HG03066 (cell line): ENCODE results near the gene UBAP1L.

Experiments used
- ATAC-seq: cut with Tn5 transposase; IDR thresholded peaks from one replicate; pipeline ENCODE4 v1.9.1; 2021; ENCODE audit warnings: low read depth; ENCODE audit not compliant: unreplicated experiment

The UBAP1L gene

DNA sequence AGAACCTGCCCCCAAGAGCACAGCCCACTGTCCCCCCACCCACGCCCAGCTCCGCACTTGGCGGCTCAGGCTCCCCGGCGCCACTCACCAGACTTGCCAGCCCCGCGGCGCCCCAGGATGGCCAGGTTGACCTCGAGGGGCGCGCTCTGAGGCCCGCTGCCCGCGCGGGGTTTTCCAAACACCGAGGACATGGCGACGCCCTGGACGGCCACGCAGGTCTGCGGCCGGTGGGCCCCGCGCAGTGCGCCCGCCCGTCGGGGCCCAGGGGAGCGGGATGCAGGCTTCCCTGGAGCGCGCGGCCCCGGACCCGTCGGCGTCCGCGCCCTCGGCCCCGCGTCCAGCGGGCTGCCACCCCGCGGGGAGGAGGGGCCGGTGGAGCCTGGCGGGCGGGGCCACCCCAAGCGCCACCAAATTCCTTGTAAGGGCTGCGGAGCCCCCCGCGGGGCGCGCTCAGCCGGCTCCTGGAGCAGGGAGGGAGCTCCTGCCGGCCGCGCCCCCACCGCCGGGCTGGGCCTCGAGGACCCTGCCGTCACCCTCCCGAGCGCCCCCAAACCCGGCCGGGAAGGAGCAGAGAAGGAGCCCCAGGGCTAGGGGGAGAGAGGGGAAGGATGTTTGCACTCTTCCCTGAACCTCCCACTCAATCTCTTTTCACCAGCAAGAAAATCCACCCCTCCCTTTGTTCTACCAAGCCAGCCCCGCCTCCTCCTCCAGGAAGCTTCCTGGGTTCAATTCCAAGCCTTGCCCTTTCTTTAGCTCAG is 47.2 kb downstream of the UBAP1L start, which contains the start of gene RASL12:
Gene RASL12, minus strand, starts transcription at position 347 of the 758 bp plus-strand sequence. Its CDS starts 156 bp downstream, at position 191.
- no peak for ATAC-seq

DNA sequence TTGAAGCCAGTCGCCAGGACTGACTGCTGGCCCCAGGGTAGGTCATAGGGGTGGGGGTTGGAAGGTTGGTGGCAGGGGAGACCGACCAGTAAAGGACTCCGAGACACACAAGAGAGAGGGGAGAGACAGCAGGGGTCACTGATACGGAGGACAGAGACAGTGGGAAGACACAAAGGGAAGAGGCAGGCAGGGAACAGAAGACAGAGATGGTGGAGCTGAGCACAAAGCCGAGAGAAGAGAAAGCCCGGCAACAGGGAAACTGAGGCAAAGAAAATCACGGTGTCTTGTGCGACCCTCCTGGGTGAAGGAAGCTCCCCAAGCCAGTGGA is 47.7 kb downstream of the UBAP1L start:
- ATAC-seq, result no peak

DNA sequence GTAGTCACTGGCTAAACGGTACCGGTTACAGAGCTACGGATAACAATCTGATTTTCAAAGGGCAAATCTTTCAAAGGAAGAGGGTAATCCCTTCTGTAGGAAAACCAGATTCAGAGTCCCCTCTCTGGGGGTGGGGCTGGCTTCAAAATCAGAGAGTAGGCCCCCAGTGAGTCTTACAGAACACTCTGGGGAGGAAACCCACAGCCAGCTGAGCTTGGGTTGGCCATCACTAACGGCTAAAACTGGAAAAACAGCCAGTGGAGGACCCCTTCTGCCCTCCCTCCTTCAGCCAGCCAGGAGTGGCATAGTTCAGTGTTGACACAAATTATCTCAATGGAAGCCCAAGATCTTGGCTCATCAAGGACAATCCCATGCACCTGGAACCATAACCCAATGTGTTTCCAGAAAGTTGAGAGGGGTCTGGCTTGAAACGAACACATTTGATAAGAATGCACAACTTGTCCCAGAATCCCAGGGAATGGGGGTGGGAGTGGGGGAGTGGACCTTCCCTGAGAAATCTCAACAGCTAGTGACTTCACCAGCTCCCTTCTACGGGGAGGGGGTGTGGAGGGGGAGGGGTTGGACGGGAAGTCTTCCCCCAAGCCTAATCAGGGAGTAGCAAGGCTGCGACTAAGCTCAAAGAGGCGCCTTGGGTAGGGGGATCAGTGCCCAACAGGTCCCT is 48.2 kb downstream of the UBAP1L start:
- ATAC-seq, result no peak

DNA sequence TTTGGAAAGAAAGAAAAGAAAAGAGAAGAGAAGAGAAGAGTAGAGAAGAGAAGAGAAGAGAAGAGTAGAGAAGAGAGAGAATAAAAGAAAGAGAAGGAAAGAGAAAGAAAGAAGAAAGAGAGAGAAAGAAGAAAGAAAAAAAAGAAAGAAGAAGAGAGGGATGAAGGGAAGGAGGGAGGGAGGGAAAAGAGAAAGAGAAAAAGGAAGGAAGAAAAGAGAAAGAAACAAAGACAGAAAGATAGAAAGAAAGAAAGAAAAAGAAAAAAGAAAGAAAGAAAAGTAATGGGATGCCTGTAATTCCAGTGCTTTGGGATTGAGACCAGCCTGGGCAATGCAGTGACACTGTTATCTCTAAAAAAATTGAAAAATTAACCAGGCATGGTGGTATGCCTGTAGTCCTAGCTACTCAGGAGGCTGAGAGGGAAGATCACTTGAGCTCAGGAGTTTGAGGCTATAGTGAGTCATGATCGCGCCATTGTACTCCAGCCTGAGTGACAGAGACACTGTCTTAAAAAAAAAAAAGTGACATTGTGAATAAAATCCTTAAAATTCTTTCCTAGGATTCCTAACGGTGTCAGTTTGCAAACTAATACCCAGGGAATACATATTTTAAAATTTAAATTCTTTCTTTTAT is 48.9 kb downstream of the UBAP1L start:
- ATAC-seq, result no peak

DNA sequence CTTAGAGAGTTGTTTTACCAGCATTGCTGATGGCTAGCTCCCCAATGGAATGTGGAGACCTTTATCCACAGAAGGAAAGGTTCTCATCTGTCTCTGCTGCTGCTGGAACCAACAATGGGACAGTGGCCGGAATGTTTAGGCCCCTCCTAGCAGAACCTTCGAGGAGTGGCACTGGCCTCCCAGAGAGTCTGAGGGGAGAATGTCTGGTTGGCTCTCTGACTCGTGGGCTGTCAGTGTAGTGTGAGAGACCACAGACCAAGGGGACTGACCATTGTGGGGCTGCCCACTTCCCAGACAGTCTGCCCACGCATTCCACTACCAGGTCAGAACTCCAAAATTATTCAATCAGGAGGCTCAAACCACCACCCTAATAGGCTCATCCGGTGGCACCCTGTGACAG is 52.3 kb downstream of the UBAP1L start:
- no peak for ATAC-seq

DNA sequence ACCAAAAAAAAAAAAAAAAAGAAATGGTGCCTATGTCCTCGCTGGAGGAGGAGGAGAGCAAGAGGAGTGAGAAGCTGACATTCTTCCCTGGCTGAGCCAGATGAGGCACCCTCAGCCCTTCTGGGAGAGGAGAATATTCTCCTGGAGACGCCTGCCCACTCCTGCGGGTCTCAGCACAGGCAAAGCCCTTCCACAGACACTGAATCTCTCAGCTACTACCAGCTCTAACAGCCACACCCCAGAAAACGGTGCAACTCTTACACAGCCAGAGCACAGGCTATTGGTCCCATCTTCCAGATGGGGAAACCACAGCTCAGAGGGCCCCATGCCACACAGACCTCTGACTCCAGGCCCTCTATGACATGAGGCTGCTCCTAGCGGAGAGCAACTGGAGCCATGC is 52.9 kb downstream of the UBAP1L start:
- ATAC-seq, result no peak

DNA sequence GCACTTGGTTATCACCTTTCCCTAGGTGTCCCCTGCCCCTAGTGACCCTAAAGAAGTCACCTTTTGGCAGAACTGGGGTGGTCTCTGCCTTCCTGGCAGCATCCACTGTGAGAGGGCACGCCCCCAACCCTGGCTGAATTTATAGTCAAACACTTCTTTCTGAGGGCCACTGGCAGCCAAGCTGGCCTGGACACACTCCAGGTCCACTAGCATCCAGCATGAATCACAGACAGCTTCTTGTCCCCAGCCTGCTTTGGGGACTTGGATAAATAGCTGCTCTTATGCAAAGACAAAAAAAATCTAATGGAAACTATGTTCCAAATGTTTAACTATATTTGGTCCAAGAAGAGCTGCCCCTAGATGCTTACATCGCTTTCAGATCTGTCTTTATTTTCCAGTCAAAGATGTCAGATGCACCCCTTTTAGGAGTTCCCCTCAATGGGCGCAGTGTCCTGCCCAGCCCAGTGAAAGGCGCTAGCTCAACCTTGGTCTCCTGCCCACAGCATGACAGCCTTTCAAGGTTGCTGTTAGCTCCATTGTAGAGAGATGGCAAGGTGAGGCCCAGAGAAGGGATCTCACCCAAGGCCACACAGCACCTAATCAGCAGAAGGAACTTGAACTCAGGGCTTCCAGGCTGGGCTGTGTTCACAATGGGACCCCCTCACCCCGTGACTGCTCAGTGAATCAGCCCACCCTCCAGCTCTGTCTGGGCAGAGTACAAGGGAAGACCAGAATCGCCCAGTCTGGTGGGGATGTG is 54.2 kb downstream of the UBAP1L start:
- no peak for ATAC-seq

DNA sequence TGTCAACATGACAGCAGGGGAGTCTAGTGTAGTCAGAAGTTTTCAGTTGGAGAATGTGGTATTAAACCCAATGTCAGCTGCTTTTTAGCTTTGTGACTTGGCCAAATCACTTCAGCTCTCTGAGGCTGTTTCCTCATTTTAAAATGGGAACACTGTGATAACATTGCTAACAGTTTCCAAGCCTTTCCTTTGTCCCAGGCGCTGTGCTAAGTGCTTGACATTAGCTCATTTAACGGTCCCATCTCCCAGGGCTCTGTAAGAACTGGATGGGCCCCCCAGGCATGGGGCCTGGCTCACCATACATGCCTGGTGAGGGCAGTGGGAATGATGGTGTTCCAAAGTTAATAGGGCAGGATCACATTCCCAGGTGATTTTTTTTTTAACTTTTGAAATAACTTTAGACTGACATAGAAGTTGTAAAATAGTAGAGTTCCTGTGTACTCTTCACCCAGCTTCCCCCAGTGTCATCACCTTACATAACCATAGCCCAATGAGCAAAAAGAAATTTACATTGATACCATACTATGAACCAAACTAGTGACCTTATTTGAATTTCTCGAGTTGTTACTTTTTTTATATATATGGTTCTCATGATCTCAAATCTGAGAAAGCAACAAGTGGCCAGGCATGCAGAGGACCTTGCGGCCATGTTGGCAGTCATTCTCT is 54.9 kb downstream of the UBAP1L start:
- ATAC-seq, result no peak

DNA sequence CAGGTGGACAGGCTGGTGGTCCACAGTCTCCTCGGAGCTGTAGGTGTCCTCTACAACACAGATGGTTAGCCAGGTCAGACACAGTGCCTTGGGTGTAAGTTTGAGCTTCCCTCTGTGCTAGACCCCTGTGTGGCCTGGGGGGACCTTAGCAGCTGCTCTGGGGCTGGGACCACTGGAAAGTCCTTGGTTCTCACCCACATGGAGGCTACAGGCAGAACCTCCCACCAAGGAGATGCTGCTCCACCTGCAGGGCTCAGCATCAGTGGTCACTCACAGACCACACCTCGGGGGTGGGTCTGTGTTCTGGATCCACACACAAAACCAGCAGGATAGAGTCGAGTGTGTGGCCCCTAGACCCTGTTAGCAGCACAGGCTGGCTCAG is 55.6 kb downstream of the UBAP1L start:
- ATAC-seq, result no peak

DNA sequence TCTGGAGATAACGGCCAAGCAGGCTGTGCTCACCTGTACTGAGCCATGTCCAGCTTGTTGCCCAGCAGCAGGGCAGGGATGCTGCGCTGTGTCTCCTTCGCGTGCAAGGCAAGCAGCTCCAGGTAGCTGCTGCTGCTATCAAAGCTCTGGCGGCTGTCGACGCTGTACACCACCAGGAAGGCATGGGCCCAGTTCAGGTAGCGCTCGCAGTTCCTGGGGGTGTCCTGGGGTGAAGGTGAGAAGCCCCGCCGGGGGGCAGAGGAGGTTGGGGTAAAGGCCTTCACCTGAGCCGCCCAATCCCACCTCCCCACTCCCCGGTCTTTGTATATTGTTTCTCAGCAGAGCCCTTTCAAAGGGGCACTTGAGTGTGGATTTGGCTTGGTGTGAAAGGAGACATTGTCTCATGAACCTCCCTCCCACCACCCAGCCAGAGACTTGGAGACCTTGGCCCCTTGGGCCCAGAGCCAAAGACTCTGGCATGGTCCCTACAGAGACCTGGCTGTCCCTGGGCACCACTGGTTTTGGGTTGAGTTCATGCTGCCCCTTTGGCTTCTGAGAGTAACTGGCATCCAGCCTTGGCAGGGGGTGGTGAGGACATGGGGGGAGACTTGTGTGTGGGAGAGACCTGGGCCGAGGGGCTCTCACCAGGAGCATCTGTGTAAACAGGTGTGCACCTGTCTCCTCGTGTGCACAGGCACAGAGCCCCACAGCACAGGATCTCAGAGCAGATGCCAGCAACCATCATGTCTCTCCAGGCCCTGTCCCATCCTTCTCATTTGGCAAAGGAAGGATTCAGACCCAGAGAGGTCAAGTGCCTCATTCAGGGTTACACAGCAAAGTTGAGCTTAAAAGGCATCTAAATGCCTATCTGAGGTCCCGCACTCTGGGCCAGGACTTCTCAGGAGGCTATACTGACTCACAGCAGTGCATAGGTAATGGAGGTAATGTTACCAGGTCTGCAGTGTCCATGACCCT is 56.3 kb downstream of the UBAP1L start:
- ATAC-seq, result no peak

DNA sequence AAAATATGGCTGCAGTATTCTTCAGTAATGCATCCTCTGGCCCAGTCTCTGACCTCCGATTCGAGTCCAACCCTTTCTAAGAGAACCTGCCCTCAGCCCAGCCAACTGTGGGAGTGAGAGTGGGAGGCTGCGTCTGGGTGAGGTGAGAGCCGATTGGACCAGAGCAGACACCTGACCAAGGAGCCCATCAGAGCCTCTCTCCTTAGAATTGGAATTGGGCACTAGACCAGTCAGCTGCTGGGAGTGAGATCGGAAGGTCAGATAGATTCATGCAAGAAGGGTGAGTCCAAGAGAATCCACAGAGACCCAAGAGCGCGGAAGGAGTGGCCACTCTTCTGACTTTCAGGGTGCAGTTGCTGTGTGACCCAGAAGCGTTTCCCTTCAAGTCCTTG is 57.5 kb downstream of the UBAP1L start:
- ATAC-seq, result no peak

DNA sequence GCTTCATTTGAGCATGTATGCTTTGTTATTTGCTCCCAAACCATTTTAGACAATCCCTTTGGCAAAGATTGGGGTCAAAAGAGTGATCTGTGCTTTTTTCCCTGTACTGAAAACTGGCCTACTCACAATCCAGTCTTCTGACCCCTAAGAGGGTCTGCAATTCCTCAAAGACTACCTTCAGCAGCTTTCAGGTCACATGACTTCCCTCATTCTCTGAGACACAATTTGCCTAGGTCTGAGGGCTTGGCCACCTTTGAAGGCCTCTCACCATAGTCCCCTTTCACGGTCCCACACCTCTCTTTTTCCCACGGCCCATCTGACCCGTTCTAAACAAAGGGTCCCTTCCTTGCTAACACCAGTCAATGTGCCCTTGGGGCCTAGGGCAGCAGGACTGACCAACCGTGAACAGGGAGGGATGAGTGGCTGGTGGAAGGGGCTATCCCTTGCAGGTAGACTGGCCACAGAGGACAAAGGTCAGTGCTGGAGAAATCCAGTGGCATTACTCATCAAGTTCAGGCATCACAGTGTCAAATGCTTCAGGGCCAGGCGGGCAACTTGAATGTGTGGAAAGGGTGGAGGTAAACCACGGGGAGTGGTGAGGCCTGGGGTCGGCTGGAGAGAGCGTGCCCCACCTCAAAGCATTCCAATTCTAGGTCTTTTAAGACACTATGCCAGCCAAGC is 58.0 kb downstream of the UBAP1L start:
- no peak for ATAC-seq

DNA sequence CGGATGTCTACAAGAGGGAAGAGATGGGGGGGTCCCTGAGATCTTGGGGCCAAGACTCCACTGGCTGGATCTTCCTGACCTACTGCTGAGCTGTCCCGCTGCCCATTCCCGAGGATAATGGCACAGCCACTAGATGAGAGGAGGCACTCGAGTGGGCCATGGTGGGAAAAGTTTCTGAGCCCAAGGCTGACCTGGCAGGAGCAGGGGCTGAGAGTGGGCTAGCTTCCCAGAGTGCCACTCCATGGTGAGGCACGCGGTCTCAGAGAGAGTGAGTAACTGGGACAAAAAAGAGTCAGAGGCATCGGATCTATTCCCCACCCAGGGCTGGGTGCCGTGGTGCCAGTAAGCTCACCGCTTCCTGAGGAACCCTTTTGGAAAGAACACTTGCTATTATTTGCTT is 58.9 kb downstream of the UBAP1L start:
- ATAC-seq, result no peak

DNA sequence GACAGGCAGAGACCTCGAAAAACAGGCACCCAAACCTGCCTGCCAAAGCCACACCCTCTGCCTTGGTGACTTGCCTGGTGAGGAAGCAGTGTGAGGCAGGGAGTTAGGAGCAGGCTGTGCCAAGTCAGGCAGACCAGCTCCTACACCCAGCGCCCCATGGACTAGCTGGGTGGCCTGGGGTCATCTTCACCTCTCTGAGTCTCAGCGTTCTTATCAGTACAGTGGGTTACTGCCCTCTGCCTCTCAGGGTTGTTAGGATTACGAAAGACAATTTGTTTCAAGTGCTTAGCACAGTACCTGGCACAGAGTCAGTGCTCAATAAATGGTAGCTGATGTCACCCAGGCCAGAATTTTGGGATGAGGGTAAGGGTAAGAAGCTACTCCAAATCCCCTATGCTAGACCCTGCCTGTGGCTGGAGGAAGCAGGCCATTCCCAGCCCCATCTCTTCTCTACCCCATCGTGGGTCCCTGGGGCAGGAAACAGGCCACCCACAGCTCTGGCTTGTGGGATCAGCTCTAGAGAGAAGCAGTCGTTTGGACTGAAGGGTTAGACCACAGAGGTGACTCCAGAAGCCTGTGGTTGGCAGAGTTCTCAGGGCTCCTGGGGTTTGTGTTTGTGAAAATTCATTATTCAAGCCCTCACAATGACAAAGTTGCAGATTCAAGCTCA is 59.7 kb downstream of the UBAP1L start:
- no peak for ATAC-seq

DNA sequence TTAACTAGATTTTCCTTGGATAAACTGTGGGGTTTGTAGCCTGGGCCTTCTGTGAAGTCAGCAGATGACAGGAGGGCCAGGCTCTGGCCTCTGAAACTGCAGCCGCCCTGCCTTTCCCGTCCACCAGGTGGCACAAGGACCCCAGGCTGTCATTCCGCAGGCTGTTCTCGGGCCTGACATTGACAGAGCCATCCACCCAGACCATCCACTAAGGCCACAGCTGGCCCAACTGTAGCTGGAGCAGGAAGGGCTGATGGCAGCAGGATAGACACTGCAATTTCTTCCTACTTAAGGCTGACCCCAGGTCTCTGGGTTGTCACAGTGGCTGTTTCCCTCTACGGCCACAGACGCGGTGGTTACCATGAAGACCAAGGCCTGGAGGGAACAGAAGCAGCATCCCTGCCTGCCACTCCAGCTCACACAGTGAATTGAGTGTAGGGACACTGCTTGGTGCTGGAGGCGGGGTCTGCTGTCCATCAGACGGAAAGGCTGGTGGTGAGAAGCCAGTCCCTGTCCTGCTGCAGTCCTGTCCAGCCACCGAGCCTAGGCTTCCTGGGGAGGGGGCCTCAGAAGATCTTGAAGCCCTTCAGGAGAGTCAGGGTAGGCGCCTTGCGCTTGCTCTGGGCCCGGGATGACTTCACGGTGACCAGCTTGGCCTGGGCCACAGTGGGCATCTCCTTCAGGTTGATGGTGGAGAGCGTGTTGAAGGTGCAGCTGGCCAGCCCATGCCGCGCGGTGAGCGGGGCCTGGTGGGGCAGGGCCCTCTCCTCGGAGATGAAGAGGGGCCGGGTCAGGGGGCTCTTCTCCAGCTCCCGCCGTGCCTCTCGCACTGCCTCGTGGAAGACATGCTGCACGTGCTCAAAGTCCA is 60.4 kb downstream of the UBAP1L start:
- no peak for ATAC-seq

DNA sequence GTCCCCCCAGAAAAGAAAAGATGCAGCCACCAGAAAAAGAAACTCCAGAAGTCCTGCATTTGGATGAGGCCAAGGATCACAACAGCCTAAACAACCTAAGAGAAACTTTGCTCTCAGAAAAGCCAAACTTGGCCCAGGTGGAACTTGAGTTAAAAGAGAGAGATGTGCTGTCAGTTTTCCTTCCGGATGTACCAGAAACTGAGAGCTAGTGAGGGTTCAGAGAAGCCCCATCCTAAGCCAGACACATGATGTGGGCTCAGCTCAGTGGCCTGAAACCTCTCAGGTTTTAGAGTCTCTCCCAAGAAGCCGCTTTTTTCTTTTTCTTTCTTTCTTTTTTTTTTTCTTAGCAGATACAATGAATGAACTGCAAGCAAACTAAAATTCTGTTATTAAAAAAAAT is 62.0 kb downstream of the UBAP1L start:
- no peak for ATAC-seq

DNA sequence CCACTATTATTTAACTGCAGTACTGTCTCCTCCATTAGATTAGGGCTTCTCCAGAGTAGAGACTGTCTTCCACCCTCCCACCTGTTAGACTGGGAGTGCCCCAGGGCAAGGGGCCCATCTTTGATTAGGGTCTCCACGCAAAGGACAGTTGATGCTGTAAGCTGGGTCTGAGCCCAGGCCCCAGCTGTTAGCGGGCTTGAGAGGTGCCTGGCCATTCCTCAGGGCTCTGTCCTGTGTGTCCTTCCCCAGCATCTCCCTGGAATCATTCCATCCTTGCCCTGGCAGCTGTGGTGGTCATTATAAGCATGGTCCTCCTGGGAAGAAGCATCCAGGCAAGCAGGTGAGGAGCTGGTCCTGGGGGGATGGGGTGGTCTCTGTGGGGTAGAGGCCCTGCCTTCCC is 63.7 kb downstream of the UBAP1L start:
- ATAC-seq, result no peak

DNA sequence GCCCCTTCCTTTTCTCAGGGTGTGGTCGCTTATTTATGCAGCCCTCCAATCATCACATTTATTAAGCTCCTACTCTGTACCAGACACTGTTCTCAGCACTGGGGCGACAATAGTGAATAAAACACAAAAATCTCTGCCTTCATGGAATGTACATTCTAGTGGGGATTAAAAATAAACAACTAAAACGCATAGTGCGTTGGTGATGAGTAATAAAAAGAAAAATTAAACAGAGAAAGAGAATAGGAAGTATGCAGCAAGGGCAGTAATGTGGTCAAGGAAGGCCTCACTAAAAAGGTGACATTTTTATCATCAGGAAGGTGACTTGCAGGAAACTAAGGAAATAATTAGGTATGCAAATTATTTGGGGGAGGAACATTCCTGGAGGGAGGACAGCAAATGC is 64.7 kb downstream of the UBAP1L start:
- no peak for ATAC-seq
